Caki2 (cell line): ENCODE measurements around the gene LDLRAD1. TPM values are rescaled to one million over a fixed set of nuclear protein-coding genes. Genes with fewer than 3 reads are reported as not detected.

Experiments used
- DNase-seq: peaks from one replicate; pipeline ENCODE4 v3.0.0-alpha.2; 2015; ENCODE audit warnings: low read depth
- in situ Hi-C: cut with HindIII; loops from 2 replicates; pipeline ENCODE4 v1.10.0; 2016; ENCODE audit warnings: low sequenced_read_pairs, low pct_unique_long_range_greater_than_20kb, mixed read lengths
- total RNA-seq: library from RNA; depleted of rRNA; stranded (reverse); fragments of >200 nt; shearing (Covaris generic); gene quantifications from 2 replicates; pipeline ENCODE4 v1.2.3, GENCODE V29; 2014; ENCODE audit warnings: low replicate concordance; rRNA removed

Gene LDLRAD1
- total RNA-seq, 1 experiment from 2014 or later, result not detected

DNA sequence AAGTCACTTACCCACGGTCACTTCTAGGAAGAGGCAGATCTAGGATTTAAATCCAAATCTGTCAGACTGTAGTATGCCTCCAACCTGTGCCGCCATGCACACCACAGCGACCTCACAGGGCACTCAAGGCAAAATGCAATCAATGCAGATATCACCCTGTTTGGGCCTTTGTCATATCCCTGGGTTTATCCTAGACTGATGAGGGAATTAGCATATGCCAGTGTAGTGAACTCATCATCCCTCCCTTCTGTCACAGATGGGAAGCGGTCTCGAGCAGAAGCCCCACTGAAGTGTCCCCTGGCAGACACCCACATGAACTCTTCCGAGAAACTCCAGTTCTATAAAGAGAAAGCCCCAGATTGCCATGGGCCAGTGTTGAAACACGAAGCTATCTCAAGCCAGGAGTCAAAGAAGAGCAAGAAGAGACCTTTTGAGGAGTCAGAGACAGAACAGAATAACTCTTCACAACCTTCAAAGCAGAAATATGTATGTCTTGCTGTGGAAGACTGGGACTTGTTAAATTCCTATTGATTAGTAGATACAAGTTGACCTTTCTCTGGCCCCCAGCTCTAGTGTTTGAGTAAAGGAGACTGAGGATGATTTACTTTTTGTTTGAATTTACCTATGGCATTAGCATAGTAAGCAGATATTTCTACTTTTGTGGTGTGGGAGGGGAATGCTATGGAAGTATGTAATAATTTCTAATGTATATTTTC, 50.4 kb downstream of the LDLRAD1 start:
- in situ Hi-C loops, result no loop called here

DNA sequence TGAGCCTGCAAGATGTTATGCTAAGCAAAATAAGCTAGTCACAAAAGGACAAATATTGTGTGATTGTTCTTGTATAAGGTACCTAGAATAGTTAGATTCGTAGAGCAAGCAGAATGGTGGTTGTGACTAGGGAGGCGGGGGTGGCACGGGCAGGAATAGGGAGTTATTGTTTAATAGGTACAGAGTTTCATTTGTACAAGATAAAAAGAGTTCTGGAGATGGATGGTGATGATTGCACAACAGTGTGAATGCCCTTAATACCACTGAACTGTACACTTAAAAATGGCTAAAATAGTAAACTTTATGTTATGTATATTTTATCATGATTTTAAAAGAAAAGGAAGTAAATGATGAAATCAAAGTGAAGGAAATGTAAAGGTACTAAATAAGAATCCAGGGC, 51.2 kb downstream of the LDLRAD1 start:
- no peak for DNase-seq
- in situ Hi-C loops, result no loop called here

More for the DNA sequence above, 50.4 kb downstream of the LDLRAD1 start:
- DNase-seq, result no peak

DNA sequence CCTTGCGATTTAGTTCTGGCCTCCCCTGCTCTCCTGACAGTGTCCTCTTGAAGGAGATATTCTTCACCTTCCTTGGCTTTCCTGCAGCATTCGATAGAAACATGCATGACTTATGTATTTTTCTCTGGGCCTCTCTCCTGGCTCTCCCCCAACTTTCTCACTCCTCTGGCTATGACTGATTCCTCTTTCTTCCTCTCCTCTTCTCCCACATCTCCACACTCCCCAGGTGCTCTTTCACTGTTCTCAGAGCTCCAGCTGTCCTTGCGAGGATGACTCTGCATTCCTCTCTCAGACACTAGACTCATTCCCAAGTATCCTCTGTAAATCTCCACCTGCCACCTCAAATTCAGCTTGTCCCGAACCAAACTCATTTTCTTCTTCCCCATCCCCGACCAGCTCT, 53.9 kb downstream of the LDLRAD1 start:
- no peak for DNase-seq
- in situ Hi-C loops, result no loop called here

- no peak for DNase-seq
- in situ Hi-C loops, result no loop called here
These were observed 54.5 kb downstream of the LDLRAD1 start for GRCh38 chr1:53963460-53963859.

GRCh38 chr1:53962395-53962794, 55.6 kb downstream of the LDLRAD1 start:
- no peak for DNase-seq
- in situ Hi-C loops, result no loop called here

GRCh38 chr1:53959664-53960250, 58.2 kb downstream of the LDLRAD1 start:
- in situ Hi-C loops, result no loop called here
- no peak for DNase-seq

Other genes starting within 250 kb of the LDLRAD1 start
- 43.0 and 53.3 TPM in 2 replicates for gene NDC1, start 179.9 kb downstream of the LDLRAD1 start, total RNA-seq
- gene YIPF1, start 128.4 kb downstream of the LDLRAD1 start, total RNA-seq, result 27.0 and 32.4 TPM in 2 replicates
- 0.27 and 18.9 TPM in 2 replicates for gene DIO1, start 124.0 kb downstream of the LDLRAD1 start, total RNA-seq
- gene IFT25, start 72.5 kb downstream of the LDLRAD1 start, total RNA-seq, result 48.5 and 49.9 TPM in 2 replicates
- 51.2 and 56.4 TPM in 2 replicates for gene LRRC42, start 71.8 kb downstream of the LDLRAD1 start, total RNA-seq
- 109 and 146 TPM in 2 replicates for gene TMEM59, start 35.0 kb upstream of the LDLRAD1 start, total RNA-seq
- 2.3 and 5.9 TPM in 2 replicates for gene TCEANC2, start 35.4 kb upstream of the LDLRAD1 start, total RNA-seq
- not detected in 2 replicates for gene CDCP2, start 134.8 kb upstream of the LDLRAD1 start, total RNA-seq
- gene CYB5RL, start 181.8 kb upstream of the LDLRAD1 start, total RNA-seq, result 3.6 and 3.8 TPM in 2 replicates
- 112 and 142 TPM in 2 replicates for gene MRPL37, start 182.0 kb upstream of the LDLRAD1 start, total RNA-seq